HG02943 (cell line): ENCODE data around the gene PCDH9.

Experiments
- ATAC-seq: cut with Tn5 transposase; IDR thresholded peaks from one replicate; pipeline ENCODE4 v1.9.1; 2021; ENCODE audit warnings: mild to moderate bottlenecking, low read depth, moderate library complexity; ENCODE audit not compliant: unreplicated experiment

PCDH9 gene

GRCh38 chr13:66446413-66446812 lies 783.7 kb downstream of the PCDH9 start:
- no peak for ATAC-seq

GRCh38 chr13:66443926-66444325 lies 786.2 kb downstream of the PCDH9 start:
- ATAC-seq: no peak

GRCh38 chr13:66440938-66441337 lies 789.2 kb downstream of the PCDH9 start:
- ATAC-seq: no peak

GRCh38 chr13:66430728-66431127 lies 799.4 kb downstream of the PCDH9 start:
- ATAC-seq: no peak

- no peak for ATAC-seq
These were observed 799.9 kb downstream of the PCDH9 start for GRCh38 chr13:66430269-66430668.

GRCh38 chr13:66429156-66429555 lies 801.0 kb downstream of the PCDH9 start:
- ATAC-seq: no peak

- ATAC-seq: no peak
These were observed 802.7 kb downstream of the PCDH9 start for GRCh38 chr13:66427458-66427861.

- no peak for ATAC-seq
These were observed 804.4 kb downstream of the PCDH9 start for GRCh38 chr13:66425741-66426140.

- ATAC-seq: no peak
These were observed 805.7 kb downstream of the PCDH9 start for GRCh38 chr13:66424422-66424821.

GRCh38 chr13:66415444-66415843 lies 814.7 kb downstream of the PCDH9 start:
- no peak for ATAC-seq

- ATAC-seq: no peak
These were observed 815.9 kb downstream of the PCDH9 start for GRCh38 chr13:66414066-66414800.

GRCh38 chr13:66410314-66410713 lies 819.8 kb downstream of the PCDH9 start:
- ATAC-seq: no peak

- ATAC-seq: no peak
These were observed 820.6 kb downstream of the PCDH9 start for GRCh38 chr13:66409542-66409941.

- ATAC-seq: no peak
These were observed 823.0 kb downstream of the PCDH9 start for GRCh38 chr13:66407128-66407527.

- no peak for ATAC-seq
These were observed 824.0 kb downstream of the PCDH9 start for GRCh38 chr13:66405908-66406802.

GRCh38 chr13:66402546-66402945 lies 827.6 kb downstream of the PCDH9 start:
- no peak for ATAC-seq

- ATAC-seq: no peak
These were observed 828.1 kb downstream of the PCDH9 start for GRCh38 chr13:66402066-66402465.

- no peak for ATAC-seq
These were observed 829.8 kb downstream of the PCDH9 start for GRCh38 chr13:66400292-66400691.

GRCh38 chr13:66399873-66400272 lies 830.3 kb downstream of the PCDH9 start:
- no peak for ATAC-seq

GRCh38 chr13:66397133-66397532 lies 833.0 kb downstream of the PCDH9 start:
- no peak for ATAC-seq

GRCh38 chr13:66391322-66391721 lies 838.8 kb downstream of the PCDH9 start:
- no peak for ATAC-seq

- no peak for ATAC-seq
These were observed 851.2 kb downstream of the PCDH9 start for GRCh38 chr13:66378894-66379293.
